H9 (cell line): Measurements from ENCODE around the gene COL5A2. TPM values are rescaled to one million over a fixed set of nuclear protein-coding genes. Genes with fewer than 3 reads are reported as not detected.

ENCODE experiments used
- DNase-seq: peaks from one replicate; pipeline ENCODE4 v3.0.0-alpha.2; 2017
- H2AFZ ChIP-seq: one replicate; pipeline ENCODE4 v1.6.1; 2013; ENCODE audit warnings: mild to moderate bottlenecking, low read length, control low read depth, moderate library complexity
- H2AK5ac ChIP-seq: 2 replicates; pipeline ENCODE4 v1.6.1; 2013; ENCODE audit warnings: low read length, control low read depth, mixed read lengths; ENCODE audit not compliant: insufficient read length
- H2BK120ac ChIP-seq: one replicate; pipeline ENCODE4 v1.6.1; 2013; ENCODE audit warnings: low read depth, mild to moderate bottlenecking, low read length, control low read depth, inconsistent platforms; ENCODE audit not compliant: poor library complexity, severe bottlenecking
- H2BK12ac ChIP-seq: 2 replicates; pipeline ENCODE4 v1.6.1; 2013; ENCODE audit warnings: low read length, control low read depth, mixed read lengths, low read depth; ENCODE audit not compliant: insufficient read length
- H2BK15ac ChIP-seq: 2 replicates; pipeline ENCODE4 v1.6.1; 2013; ENCODE audit warnings: low read depth, low read length, control low read depth
- H2BK20ac ChIP-seq: one replicate; pipeline ENCODE4 v1.6.1; 2013; ENCODE audit warnings: low read depth, mild to moderate bottlenecking, low read length, control low read depth, inconsistent platforms; ENCODE audit not compliant: poor library complexity, severe bottlenecking
- H2BK5ac ChIP-seq: 2 replicates; pipeline ENCODE4 v1.6.1; 2013; ENCODE audit warnings: low read length, control low read depth, mixed read lengths; ENCODE audit not compliant: insufficient read length
- H3K14ac ChIP-seq: 2 replicates; pipeline ENCODE4 v1.6.1; 2013; ENCODE audit warnings: low read length, control low read depth; ENCODE audit not compliant: insufficient read depth
- H3K18ac ChIP-seq: 2 replicates; pipeline ENCODE4 v1.6.1; 2013; ENCODE audit warnings: low read depth, mild to moderate bottlenecking, mixed read lengths, low read length, control low read depth; ENCODE audit not compliant: insufficient read length
- H3K23ac ChIP-seq: 2 replicates; pipeline ENCODE4 v1.6.1; 2013; ENCODE audit warnings: low read length, control low read depth, mixed read lengths, low read depth; ENCODE audit not compliant: insufficient read length
- H3K23me2 ChIP-seq: 2 replicates; pipeline ENCODE4 v1.6.1; 2013; ENCODE audit warnings: low read depth, mild to moderate bottlenecking, mixed read lengths, low read length, control low read depth; ENCODE audit not compliant: insufficient read length, poor library complexity, severe bottlenecking
- H3K27ac ChIP-seq: 2 replicates; pipeline ENCODE4 v1.5.1; 2013; ENCODE audit warnings: low read length, control low read depth, mixed read lengths, low read depth; ENCODE audit not compliant: insufficient read length
- H3K27me3 ChIP-seq: 2 replicates; pipeline ENCODE4 v1.6.1; 2013; ENCODE audit warnings: low read length, control low read depth, inconsistent platforms; ENCODE audit not compliant: insufficient read depth
- H3K4ac ChIP-seq: 2 replicates; pipeline ENCODE4 v1.6.1; 2013; ENCODE audit warnings: low read depth, mild to moderate bottlenecking, control low read depth, inconsistent platforms, low read length, moderate library complexity
- H3K4me1 ChIP-seq: 2 replicates; pipeline ENCODE4 v1.6.1; 2013; ENCODE audit warnings: low read length, control low read depth, inconsistent platforms; ENCODE audit not compliant: insufficient read depth
- H3K4me2 ChIP-seq: 2 replicates; pipeline ENCODE4 v1.6.1; 2013; ENCODE audit warnings: low read length, control low read depth, mixed read lengths; ENCODE audit not compliant: insufficient read length, insufficient read depth
- H3K56ac ChIP-seq: 2 replicates; pipeline ENCODE4 v1.6.1; 2013; ENCODE audit warnings: low read depth, mild to moderate bottlenecking, mixed read lengths, low read length, control low read depth; ENCODE audit not compliant: insufficient read length
- H3K79me1 ChIP-seq: 2 replicates; pipeline ENCODE4 v1.6.1; 2013; ENCODE audit warnings: low read depth, mild to moderate bottlenecking, moderate library complexity, low read length, control low read depth, inconsistent platforms; ENCODE audit not compliant: insufficient read depth, poor library complexity, severe bottlenecking
- H3K79me2 ChIP-seq: 2 replicates; pipeline ENCODE4 v1.6.1; 2013; ENCODE audit warnings: low read length, control low read depth, inconsistent platforms; ENCODE audit not compliant: insufficient read depth
- H3K9ac ChIP-seq: 2 replicates; pipeline ENCODE4 v1.6.1; 2013; ENCODE audit warnings: low read length, control low read depth, mixed read lengths; ENCODE audit not compliant: insufficient read length; ENCODE audit errors: extremely low read depth
- H3K9me3 ChIP-seq: one replicate; pipeline ENCODE4 v1.6.1; 2013; ENCODE audit warnings: low read depth, low read length, inconsistent platforms; ENCODE audit not compliant: control insufficient read depth
- H3T11ph ChIP-seq: one replicate; pipeline ENCODE4 v1.6.1; 2013; ENCODE audit warnings: mild to moderate bottlenecking, low read length, control low read depth, inconsistent platforms
- H4K20me1 ChIP-seq: one replicate; pipeline ENCODE4 v1.6.1; 2013; ENCODE audit not compliant: control insufficient read depth, insufficient read length, insufficient read depth
- H4K5ac ChIP-seq: 2 replicates; pipeline ENCODE4 v1.6.1; 2013; ENCODE audit warnings: low read depth, mild to moderate bottlenecking, mixed read lengths, low read length, control low read depth; ENCODE audit not compliant: insufficient read length
- H4K8ac ChIP-seq: replicated peaks from 2 replicates; pipeline ENCODE4 v1.6.1; 2013; ENCODE audit warnings: low read length, control low read depth, mixed read lengths, low read depth; ENCODE audit not compliant: insufficient read length
- H4K91ac ChIP-seq: 2 replicates; pipeline ENCODE4 v1.6.1; 2013; ENCODE audit warnings: low read depth, mild to moderate bottlenecking, moderate library complexity, mixed read lengths, low read length, control low read depth; ENCODE audit not compliant: insufficient read length
- H3K27ac Mint-ChIP-seq, 3 experiments: 2 replicates in 2 of 3; 3 replicates in 1 of 3; pipeline ENCODE4 v1.8.0; 2020 to 2021; ENCODE audit warnings: mixed read lengths in 3 of 3, mild to moderate bottlenecking in 1 of 3, moderate library complexity in 1 of 3
- H3K27me3 Mint-ChIP-seq: 2 replicates; pipeline ENCODE4 v1.8.0; 2021; ENCODE audit warnings: low read depth, mild to moderate bottlenecking, moderate library complexity, mixed read lengths
- H3K36me3 Mint-ChIP-seq, 3 experiments: 2 replicates in 2 of 3; 3 replicates in 1 of 3; pipeline ENCODE4 v1.8.0; 2020 to 2021; ENCODE audit warnings: low read depth in 3 of 3, mixed read lengths in 3 of 3; ENCODE audit not compliant: insufficient read depth in 1 of 3
- H3K4me1 Mint-ChIP-seq, 2 experiments: 2 replicates each; pipeline ENCODE4 v1.8.0; 2020; ENCODE audit warnings: mixed read lengths in 2 of 2
- H3K4me3 Mint-ChIP-seq, 2 experiments: 2 replicates in 1 of 2; 3 replicates in 1 of 2; pipeline ENCODE4 v1.8.0; 2020 to 2021; ENCODE audit warnings: mild to moderate bottlenecking in 2 of 2, mixed read lengths in 2 of 2, moderate library complexity in 1 of 2
- H3K9me3 Mint-ChIP-seq, 2 experiments: 2 replicates in 1 of 2; 3 replicates in 1 of 2; pipeline ENCODE4 v1.8.0; 2020; ENCODE audit warnings: mild to moderate bottlenecking in 2 of 2, mixed read lengths in 2 of 2, moderate library complexity in 1 of 2
- CTCF ChIP-seq: fragments of 200-600 bp; sonication (generic); conservative IDR thresholded peaks from 3 replicates; pipeline ENCODE4 v1.8.0; 2021; ENCODE audit warnings: antibody characterized with exemption, mild to moderate bottlenecking
- WGBS: extraction: QIAGEN DNeasy Blood & Tissue Kit; methylation state at CpG from one replicate; pipeline ENCODE4 v1.1.7; 2013; ENCODE audit warnings: missing lambda C conversion rate, low lambda C conversion rate, mixed read lengths; ENCODE audit not compliant: insufficient read length; ENCODE audit errors: extremely low coverage; 5-methylcytosine and 5-hydroxymethylcytosine counted together
- total RNA-seq: library from RNA; stranded (reverse); gene quantifications from 2 replicates; pipeline ENCODE4 v1.2.1, GENCODE V29; 2021

Gene COL5A2
- total RNA-seq, 1 experiment from 2014 or later: 10.5 TPM

- H3K27me3 ChIP-seq: no peaks in the 10 kb centered on the region
- no peak overlapping the region for H4K91ac ChIP-seq
- no peaks in the 10 kb centered on the region for H3K23me2 ChIP-seq
- no peak overlapping the region for H3K23ac ChIP-seq
- H3K4ac ChIP-seq: no peak overlapping the region
- no peak overlapping the region for H3K27ac ChIP-seq
- no peak overlapping the region for H2BK120ac ChIP-seq
- H4K5ac ChIP-seq: no peak overlapping the region
- no peak for DNase-seq
- WGBS: no CpG with 5 or more reads among the region's 2 CpGs
- H3K18ac ChIP-seq: no peak overlapping the region
- no peaks in the 10 kb centered on the region for H3K79me2 ChIP-seq
- no peak overlapping the region for H3K14ac ChIP-seq
- no peak overlapping the region for H4K8ac ChIP-seq
- H3K4me2 ChIP-seq: no peak overlapping the region
- no peak overlapping the region for H2BK20ac ChIP-seq
- H3T11ph ChIP-seq: no peak overlapping the region
- no peak overlapping the region for H2AK5ac ChIP-seq
- H3K56ac ChIP-seq: no peak overlapping the region
- H3K4me1 ChIP-seq: no peaks in the 10 kb centered on the region
- no peaks in the 10 kb centered on the region for H3K9me3 ChIP-seq
- no peaks in the 10 kb centered on the region for H4K20me1 ChIP-seq
- no peak for TF ChIP-seq CTCF
- no peak overlapping the region for H3K9ac ChIP-seq
- H2BK12ac ChIP-seq: no peak overlapping the region
- H2AFZ ChIP-seq: no peak overlapping the region
- H3K79me1 ChIP-seq: no peaks in the 10 kb centered on the region
- no peak overlapping the region for H2BK5ac ChIP-seq
- H3K27me3 Mint-ChIP-seq: no peaks in the 10 kb centered on the region
- no peaks in the 10 kb centered on the region for H3K36me3 Mint-ChIP-seq
- H3K9me3 Mint-ChIP-seq: no peaks in the 10 kb centered on the region
- no peak overlapping the region for H3K4me3 Mint-ChIP-seq
- H3K27ac Mint-ChIP-seq: no peak overlapping the region
- H2BK15ac ChIP-seq: no peak overlapping the region
- peaks cover 0 to 9% of the 10 kb centered on the region in 2 experiments; a peak in 2 of 4 replicates for H3K4me1 Mint-ChIP-seq
Measured at GRCh38 chr2:189225032-189225431, 45.5 kb upstream of the COL5A2 start.
